Measurements from ENCODE around the gene PDIA3.
"Not testable (repeated sequence)": the region's sequence is repeated elsewhere in the genome, so short reads cannot be mapped to it uniquely, and the experiment has no call there.

Gene PDIA3

DNA sequence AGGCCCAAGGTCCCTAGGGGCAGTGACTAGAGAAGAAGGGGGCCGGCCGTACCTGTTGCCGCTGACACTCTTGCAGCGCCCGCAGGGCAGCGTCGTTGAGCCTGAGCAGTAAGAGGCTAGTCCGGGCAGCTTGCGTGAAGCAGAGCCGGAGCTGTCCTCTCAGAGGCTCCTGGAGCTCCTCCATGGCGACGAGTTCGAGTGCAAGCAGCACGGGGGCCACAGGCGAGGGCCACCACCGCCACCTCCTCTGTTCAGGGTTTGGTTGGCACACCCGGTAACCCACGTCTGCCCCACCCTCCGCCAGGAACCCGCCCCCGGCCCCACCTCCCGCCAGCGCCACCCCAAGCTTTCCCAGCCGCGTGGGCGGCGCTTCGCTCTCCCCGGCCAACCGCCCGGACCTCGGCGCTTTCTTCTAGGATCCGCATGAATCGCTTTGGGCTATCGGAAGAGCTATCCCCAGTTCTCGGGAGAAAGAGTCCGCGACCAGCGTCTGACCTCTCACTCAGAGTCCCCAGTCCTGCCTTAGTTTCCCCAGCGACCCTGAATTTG is 30.6 kb downstream of the PDIA3 start, which contains the start of gene ELL3:
Gene ELL3 (minus strand): TSS at position 249 of the 549 bp plus-strand sequence. CDS start 65 bp downstream, at position 184.
- peak; percentile 65 for DNase-seq (ENCODE audit: low read depth)

DNA sequence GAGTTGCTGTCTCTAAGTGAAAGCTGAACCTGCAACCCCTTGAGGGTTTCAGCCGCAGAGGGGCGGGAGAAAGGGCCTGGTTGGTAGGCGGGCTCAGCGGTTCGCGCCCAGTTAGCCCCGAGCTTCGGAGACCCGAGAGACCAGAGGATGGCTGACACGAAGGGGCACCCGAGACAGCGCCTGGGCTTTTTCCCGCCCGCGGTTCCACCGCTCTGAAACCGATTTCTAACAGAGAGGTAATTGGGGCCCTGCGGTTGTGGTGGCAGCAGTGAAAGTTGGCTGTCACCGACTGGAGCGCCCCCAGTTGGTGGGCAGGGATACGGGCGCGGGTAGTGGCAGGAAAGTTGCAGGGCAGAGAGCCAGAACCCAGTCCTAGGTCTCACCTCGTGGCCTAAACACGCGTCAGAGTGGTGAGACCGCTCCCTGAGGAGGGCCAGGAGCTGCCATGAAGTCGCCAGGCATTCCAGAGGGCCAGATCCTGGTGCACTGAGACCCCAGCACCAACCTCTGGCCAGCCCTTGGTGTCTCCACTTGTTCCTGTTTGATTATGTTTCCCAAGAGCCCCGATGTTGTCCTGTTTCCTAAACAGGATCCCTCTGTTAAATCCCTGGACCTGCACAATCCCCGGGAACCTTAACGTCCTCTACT is 31.2 kb downstream of the PDIA3 start:
- DNase-seq (ENCODE audit: low read depth) = no peak

DNA sequence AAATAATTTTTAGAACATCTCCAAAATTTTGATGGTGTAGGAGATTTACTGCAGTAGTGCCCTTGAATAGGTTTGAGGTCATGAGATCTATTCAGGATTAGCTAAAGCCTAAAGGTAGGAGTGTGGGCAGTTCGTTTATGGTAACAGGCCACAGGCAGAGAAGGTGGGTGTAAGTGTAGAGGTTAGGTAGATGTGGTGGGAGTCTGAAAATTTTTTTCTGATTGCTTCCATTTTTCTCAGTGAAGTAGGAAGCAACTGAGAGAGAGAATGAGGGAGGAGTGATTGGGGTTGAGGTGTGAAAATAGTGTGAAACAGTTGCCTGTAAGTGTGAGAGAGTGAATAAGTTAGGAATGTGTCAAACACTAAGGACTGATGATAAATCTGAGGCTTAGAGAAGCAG is 32.8 kb downstream of the PDIA3 start:
- DNase-seq (ENCODE audit: low read depth) = no peak

DNA sequence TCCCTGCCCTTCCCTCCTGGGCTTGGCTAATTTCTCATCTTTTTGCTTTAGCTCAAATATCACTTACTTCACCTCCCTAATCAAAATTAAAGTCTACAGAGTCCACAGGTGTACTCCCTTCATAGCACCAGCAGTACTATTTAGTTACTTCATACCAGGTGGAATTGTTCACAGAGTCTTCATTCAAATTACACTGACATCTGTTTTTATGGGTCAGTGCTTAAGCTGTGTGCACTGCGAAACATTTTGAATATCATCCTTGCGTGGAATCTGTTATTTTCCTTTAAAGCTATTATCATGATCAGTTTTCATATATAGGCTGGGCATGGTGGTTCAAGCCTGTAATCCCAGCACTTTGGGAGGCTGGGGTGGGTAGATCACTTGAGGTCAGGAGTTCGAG is 43.2 kb downstream of the PDIA3 start:
- no peak for DNase-seq (ENCODE audit: low read depth)

DNA sequence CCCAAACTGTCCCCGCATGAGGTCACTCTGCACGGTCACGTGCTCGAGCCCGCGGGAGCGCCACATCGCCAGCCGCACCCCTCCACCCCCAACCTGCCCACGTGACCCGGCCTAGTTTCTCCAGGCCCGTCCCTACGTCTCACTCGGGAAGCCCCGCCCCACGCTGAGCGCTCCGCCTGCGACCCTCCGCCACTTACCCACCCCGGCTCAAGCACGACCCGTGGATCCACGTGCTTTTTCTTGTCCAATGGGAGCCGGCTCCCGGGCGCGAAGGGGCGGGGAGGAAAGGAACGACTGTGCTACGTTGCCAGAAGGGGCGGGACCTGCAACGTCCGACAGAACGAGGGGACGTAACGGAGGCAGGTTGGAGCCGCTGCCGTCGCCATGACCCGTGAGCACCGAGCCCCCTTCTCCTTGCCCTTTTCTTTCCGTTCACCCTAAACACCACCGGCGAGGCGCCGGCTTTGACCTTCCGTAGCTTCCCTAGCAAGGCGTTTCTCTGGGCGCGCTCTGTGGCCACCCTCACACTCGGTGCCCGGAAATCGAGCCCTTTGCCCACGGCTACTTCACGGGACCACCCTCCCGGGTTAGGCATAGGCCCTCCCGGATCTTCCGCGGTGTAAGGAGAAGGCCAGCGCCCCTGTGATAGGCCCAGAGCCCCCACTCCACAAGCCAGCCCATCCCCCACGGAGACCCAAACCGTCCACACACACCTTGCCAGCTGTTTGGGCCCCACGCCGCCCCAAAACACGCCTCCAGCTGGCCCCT is 45.9 kb downstream of the PDIA3 start, which contains the start of gene SERF2:
Gene SERF2 (plus strand): TSS at position 328 of the 768 bp plus-strand sequence. CDS start 57 bp downstream, at position 385.
- DNase-seq (ENCODE audit: low read depth) = peak; percentile 94

DNA sequence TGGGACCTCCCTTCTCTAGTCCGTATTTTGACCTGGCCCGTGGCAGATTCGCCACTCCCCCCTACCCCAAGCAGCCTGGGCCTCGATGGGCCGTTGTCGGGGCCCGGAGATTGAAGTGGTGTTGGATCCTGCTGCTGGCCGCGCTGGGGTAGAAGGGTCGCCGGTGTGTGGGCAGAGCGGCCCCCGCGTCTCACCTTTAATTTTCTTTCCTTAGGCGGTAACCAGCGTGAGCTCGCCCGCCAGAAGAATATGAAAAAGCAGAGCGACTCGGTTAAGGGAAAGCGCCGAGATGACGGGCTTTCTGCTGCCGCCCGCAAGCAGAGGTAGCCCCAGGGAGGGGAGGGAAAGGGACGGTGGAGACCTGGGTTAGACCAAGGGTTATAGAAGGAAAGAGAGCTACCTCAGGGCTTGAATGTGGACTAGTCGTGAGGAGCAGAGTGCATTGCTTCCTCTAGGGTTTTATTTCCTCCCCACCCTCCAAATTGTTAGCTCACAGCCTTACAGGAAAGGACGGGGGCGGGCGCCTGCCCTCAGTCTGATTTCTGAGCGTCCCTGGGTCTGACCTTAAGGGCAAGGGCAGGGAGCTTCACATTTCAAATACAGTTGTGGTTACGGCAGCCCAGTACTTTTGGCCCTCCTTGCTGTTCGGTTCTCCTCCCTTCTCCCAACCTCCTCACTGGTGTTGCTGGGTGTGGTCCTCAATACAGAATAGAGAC is 46.7 kb downstream of the PDIA3 start:
- DNase-seq (ENCODE audit: low read depth) = no peak

DNA sequence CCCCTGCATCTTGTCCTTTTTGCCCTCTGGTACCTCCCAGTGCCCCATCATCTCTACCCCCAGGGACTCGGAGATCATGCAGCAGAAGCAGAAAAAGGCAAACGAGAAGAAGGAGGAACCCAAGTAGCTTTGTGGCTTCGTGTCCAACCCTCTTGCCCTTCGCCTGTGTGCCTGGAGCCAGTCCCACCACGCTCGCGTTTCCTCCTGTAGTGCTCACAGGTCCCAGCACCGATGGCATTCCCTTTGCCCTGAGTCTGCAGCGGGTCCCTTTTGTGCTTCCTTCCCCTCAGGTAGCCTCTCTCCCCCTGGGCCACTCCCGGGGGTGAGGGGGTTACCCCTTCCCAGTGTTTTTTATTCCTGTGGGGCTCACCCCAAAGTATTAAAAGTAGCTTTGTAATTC is 47.4 kb downstream of the PDIA3 start:
- no peak for DNase-seq (ENCODE audit: low read depth)

DNA sequence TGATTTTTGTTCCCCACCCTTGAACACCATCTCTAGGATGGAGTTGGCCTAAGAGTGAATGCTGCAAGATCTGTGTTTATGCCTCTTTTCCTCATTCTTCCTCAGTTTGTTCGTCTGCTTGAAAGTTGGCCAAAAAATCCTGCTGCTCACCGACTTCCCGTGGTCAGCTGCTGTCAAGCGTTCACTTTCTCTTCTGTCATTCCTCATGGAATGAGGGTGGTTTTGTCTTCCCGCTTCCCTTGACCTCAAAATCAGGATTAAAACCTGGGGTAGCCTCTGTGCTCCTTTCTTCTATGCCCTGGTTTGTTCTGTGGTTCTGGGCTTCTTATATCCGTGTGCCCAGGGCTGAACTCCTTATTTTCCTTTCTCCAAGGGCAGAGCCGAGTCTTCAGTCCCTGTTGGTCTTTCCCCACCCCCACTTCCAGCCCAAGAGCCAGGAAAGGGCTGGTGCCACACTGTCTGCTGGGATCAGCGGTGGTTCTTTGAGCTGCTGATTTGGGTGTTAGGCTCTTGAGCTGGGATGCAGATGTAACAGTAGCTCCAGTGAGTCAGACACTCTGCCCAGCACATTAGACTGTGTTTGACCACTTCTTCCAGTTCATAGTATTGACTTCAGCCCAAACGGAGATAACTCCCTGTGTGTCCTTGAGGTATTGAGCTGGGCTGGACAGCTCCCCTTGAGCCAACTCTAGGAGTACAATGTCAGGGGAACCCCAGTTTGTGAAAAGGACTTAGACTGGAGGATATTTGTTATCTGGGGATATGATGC is 48.2 kb downstream of the PDIA3 start:
- DNase-seq (ENCODE audit: low read depth) = no peak

DNA sequence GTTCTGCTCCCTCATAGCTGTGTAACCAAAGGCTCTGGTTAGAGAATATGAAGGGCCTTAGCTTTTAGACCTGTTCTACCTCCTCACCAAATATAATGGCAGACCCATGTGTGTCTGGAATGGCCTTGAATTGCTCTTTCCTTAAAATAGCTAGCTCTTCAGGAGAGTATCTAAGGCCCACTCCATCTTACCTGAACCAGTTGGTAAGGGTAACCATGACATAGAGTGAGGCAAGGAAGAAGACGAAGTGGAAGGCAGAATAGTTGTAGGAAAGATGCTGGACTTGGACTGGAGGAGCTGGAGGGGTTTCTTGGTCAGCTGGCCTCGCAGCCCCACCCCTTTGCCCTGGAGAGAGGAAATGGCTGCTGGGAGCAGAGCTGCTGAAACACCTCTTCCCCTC is 49.0 kb downstream of the PDIA3 start:
- DNase-seq (ENCODE audit: low read depth) = no peak

DNA sequence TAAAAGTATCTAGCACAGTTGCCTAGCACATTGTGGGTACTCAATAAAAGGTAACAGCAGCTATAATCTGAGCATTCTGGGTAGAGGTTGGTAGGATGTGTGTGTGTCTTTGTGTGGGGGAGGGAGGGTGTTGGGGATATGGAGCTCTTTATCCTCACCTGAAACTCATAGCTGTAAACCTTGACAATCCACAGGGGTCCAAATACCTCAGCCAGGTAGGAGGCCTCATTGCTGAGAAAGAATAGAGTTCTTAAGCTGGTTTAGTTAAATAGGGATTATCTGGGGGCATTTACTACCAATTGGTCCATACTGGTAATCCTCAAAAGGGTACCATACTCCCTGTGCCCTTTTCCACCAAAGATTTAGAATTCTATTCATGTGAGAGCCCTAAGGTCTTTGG is 49.8 kb downstream of the PDIA3 start:
- no peak for DNase-seq (ENCODE audit: low read depth)

DNA sequence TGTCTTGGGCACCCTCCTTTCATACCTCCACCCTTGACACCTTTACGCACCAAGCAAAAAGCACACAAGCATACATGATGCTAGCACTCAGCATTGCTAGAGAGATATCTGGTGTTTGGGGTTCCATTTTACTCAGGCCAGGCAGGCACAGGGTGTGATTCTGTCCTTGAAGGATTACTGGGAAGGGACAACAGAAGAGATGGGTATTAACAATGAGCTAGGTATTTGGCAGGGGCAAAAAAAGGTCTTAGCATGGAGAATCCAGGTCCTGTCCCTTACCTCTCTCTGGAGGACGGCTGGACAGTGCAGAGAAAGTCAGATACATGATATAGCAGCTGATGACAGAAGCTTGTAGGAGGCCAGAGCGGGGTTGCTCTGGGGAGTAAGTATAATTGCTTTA is 50.3 kb downstream of the PDIA3 start:
- DNase-seq (ENCODE audit: low read depth) = no peak

DNA sequence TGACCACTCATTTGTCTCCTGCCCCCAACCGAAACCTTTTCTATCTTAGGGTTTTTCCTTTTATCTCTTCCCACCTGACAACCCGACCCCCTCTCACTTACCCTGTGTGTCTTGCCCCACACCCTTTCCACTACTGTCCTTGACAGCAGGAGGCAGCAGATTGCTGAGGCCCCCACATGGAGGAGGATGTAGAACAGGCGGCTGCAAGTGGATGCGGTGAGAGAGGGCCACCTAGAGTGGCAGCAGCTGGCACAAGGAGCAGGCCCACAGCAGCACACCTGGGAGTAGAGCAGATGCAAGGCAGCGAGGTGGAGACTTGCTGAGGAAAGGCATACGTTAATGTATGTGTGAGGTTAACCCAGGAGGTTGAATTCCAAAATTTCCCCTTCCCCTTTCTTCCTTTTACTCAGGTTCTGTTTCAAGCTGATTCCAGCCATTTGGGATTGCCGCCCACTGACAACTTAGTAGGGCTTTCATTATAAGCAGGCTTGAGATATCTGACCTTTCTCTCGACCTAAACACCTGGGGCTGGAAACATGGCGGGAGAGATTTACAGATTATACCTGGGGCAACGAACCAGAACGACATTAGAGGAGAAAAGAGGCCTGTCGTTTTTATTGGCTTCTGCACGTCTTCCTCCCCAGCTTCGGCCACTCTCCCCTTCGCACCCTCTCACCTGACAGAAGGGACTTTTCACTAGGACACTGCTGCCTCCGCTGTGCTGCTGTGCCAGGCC is 53.1 kb downstream of the PDIA3 start:
- DNase-seq (ENCODE audit: low read depth) = no peak

DNA sequence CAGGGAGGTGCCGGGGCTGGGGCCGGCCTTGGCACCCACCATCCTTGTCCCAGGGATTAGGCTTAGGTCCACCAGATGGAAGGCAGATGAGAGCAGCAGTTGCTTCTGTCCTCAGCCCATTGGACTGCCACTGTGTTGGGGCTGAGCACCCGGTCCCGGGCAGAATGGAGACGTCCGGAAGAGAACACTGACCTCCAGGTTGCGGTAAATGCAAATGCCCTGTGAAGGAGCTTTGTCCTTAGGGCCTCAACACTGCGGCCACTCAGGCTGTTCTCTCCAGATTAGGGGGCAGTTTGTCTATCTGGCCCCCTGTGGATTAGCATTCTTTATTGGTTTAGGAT is 53.7 kb downstream of the PDIA3 start, which contains the start of gene SERINC4:
Gene SERINC4 (minus strand): TSS at position 276 of the 341 bp plus-strand sequence. CDS start 234 bp downstream, at position 42.
- DNase-seq (ENCODE audit: low read depth) = no peak

DNA sequence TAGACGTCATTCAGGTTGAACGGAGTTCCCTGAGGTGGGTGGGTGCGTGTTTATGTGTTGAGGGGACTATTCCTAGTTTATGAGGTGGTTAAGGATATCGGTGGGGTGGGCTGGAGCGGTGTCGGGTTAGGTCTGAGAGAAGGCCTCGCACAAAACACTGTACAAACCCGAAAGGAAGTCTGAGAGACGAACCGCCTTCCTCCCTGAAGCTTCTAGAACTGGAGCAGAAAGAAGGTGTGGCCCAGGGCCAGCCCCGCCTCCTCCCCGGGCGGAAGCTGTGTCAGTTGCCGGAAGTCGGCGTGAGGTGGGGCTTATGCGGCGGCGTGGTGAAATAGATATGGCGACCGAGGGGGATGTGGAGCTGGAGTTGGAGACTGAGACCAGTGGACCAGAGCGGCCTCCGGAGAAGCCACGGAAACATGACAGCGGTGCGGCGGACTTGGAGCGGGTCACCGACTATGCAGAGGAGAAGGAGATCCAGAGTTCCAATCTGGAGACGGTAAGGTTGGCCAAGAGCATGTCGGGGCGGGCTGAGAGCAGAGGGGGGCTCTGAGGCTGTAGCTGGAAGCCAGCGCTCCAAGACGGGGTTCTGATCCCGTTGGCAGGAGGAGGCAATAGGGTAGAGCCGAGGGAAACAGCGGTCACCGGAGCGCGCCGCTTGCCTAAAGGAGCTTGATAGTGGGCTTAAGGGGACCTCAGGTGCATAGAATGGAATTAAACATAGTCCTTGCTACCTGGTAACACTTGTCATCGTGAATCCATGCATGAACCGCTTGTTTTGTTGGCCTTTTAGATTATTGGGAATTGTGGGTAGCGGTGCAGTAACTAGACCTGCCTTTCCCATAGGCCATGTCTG is 54.3 kb downstream of the PDIA3 start, which contains the start of gene HYPK:
Gene HYPK (plus strand): TSS at position 314 of the 856 bp plus-strand sequence. CDS start 24 bp downstream, at position 338.
- DNase-seq (ENCODE audit: low read depth) = no peak

DNA sequence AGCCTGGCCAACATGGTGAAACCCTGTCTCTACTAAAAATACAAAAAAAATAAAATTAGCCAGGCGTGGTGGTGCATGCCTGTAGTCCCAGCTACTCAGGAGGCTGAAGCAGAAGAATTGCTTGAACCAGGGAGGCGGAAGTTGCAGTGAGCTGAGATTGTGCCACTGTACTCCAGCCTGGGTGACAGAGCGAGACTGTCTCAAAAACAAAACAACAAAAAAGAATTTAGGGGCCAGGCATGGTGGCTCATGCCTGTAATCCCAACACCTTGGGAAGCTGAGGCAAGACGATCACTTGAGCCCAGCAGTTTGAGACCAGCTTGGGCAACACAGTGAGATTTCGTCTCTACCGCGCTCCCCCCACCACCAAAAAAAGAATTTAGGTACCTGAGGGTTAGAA is 56.4 kb downstream of the PDIA3 start:
- not testable (repeated sequence) for DNase-seq (ENCODE audit: low read depth)

DNA sequence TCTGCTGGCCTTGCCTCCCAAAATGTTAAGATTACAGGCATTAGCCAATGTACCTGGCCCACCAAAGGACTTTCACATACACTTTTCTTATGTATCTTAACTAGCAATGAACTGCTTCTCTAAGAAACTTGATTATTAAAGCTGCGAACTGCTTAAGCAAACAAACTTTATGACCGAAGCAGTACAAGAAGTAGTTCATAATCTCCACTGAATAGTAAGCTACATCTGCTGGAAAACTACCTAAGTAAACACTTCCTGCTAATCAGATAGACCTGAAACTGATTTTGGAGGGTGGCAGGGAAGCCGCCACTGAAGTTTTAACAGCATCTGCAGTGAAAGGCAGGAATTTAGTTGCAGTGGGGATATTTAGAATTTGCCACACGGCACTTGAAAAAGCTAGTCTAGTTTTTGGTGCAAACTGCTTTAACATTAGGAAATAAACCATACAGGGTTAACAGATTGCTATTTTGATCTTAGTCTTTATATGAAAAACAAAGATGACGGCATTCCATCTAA is 62.3 kb downstream of the PDIA3 start:
- DNase-seq (ENCODE audit: low read depth) = no peak

DNA sequence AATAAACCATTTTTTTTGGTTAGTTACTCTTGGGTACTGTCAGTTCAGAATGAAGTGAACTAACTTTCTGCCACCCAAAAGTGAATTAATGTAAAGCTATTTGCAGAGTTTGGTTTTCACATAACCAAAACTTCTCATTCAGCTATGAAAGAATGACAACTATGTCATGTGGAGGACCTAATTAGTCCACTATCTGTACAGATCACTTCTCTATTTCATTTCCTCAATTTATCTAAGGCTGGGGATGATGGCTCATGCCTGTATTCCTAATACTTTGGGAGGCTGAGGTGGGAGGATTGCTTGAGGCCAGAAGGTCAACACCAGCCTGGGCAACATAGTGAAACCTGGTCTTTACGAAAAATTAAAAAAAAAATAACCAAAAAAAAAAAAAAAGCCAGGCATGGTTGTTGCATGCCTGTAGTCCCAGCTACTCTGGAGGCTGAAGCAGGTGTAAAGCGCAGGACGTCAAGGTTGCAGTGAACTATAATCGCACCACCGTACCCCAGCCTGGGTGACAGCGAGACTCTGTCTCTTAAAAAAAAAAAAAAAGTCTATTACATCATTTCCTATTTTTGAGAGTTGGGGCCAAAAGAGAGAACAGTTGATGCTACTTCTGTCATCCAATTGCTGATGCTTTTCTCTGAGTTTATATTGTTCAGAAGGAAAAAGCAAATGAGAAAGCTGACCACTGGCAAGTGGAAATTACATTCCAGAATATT is 62.9 kb downstream of the PDIA3 start:
- DNase-seq (ENCODE audit: low read depth) = no peak

DNA sequence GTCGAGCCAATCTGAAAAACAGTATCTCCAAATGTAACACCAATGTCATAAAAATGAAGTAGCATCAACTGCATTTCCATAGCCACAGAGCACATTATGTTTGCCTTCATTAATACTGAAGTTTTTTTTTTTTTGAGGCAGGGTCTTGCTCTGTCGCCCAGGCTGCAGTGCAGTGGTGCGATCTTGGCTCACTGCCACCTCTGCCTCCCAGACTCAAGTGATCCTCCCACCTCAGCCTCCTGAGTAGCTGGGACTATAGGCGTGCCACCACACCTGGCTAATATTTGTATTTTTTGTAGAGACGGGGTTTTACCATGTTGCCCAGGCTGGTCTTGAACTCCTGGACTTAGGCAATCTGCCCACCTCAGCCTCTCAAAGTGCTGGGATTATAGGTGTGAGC is 68.8 kb downstream of the PDIA3 start:
- not testable (repeated sequence) for DNase-seq (ENCODE audit: low read depth)

DNA sequence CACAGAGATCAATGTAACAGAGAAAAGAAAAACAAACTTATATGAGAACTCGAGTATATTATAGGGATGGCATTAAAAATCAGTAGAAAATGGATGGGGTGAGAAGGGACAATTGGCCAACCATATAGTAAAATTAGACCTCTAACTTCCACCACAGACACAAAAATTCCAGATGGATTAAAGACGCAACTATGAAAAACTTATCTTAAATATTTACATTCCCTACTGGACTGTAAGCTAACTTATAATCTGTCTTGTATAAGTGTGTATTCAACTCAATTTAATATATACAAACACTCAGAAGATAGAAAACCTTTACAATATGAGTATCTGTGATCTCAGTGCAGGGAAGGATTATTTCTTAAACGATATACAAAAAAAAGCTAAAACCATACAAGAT is 75.3 kb downstream of the PDIA3 start:
- DNase-seq (ENCODE audit: low read depth) = no peak

Measured in HS-5 (cell line).